GM12873 (cell line): ENCODE results near the gene ATP8B2.

Source experiments
- TF ChIP-seq, protein P1 (sequence below): IDR thresholded peaks from 2 replicates; pipeline ENCODE4 v1.5.1; 2012; ENCODE audit warnings: low read depth, mild to moderate bottlenecking, moderate library complexity, low read length, control low read depth; ENCODE audit not compliant: insufficient read depth; ENCODE audit errors: missing control alignments

ATP8B2 gene

DNA sequence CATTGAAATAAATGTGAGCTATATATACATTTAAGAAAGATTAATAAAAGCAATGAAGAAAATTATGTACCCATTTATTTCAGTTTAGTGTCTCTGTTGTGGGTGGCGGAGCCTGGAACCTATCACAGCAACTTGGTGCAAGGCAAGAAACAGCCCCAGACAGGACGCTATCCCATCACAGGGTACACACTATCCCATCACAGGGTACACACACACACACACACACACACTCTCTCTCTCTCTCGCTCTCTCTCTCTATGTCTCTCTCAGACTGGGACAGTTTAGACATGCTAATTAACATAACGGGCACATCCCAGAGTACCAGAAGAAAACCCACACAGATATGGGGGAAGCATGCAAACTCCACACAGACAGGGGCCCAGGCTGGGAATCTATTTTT, 73.4 kb downstream of the ATP8B2 start:
- TF ChIP-seq, protein P1, sequence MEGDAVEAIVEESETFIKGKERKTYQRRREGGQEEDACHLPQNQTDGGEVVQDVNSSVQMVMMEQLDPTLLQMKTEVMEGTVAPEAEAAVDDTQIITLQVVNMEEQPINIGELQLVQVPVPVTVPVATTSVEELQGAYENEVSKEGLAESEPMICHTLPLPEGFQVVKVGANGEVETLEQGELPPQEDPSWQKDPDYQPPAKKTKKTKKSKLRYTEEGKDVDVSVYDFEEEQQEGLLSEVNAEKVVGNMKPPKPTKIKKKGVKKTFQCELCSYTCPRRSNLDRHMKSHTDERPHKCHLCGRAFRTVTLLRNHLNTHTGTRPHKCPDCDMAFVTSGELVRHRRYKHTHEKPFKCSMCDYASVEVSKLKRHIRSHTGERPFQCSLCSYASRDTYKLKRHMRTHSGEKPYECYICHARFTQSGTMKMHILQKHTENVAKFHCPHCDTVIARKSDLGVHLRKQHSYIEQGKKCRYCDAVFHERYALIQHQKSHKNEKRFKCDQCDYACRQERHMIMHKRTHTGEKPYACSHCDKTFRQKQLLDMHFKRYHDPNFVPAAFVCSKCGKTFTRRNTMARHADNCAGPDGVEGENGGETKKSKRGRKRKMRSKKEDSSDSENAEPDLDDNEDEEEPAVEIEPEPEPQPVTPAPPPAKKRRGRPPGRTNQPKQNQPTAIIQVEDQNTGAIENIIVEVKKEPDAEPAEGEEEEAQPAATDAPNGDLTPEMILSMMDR, result no peak

DNA sequence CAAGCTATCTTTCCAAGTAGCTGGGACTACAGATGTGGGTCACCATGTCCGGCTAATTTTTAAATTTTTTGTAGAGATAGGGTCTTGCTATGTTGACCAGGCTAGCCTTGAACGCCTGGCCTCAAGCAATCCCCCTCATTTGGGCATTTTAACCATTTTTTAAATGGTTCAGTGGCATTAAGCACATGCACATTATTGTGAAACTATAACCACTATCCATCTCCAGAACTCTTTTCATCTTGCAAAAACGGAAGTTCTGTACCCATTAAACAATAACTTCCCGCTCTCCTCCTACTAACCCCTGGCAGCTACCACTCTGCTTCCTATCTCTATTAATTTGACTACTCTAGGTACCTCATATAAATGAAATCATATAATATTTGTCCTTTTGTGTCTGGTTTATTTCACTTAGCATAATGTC, 75.1 kb downstream of the ATP8B2 start:
- TF ChIP-seq, protein P1, result no peak
